IPS-11a (cell line): Measurements from ENCODE around the gene AFG3L2.

Experiments used
- H3K4me3 ChIP-seq: one replicate; pipeline ENCODE4 v1.5.1; 2013; ENCODE audit warnings: low read depth, low read length, control low read depth

AFG3L2 gene

GRCh38 chr18:12362473-12363174, 14.4 kb downstream of the AFG3L2 start:
- no peak overlapping the region for H3K4me3 ChIP-seq

DNA sequence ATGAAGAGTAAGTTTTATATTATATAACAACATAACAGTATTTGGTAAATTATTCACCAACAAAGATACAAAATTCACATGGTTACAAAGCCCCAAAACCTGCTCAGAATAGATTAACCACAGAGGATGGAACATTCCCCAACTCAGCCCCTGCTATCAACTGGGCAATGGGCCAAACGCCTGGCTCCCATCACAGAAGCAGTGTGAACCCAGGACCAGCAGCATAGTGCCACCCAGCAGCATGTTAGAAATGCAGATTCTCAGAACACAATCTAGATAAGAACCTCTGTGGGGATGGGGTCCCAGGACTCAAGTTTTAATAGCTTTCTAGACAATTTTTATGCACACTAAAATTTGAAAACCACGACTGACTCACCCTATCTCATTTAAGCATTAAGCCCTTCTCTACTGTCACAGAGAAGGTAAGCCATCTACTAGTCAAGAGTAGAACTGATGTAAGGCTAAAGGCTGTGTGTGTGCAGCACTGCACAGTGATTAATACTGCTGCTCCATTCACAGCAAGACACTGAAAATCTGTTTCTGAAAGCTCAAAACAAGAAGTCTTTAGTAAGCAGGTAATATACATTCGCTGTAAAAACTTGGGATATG, 15.2 kb downstream of the AFG3L2 start:
- no peak overlapping the region for H3K4me3 ChIP-seq

DNA sequence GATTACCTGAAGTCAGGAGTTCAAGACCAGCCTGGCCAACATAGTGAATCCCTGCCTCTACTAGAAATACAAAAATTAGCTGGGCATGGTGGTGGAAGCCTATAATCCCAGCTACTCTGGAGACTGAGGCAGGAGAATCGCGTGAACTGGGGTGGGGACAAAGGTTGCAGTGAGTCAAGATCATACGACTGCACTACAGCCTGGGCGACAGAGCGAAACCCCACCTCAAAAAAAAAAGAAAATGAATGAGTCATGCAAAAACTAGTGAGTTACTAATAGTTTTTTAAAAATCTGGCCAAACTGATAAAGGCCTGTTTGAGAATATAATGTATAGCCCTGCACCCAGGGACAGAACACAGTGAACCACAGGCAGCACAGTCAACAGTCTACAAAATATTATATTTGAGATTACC, 17.5 kb downstream of the AFG3L2 start:
- H3K4me3 ChIP-seq = no peak overlapping the region

- no peak overlapping the region for H3K4me3 ChIP-seq
Measured at GRCh38 chr18:12352188-12352587, 24.8 kb downstream of the AFG3L2 start.

- H3K4me3 ChIP-seq = no peak overlapping the region
Measured at GRCh38 chr18:12347895-12348294, 29.1 kb downstream of the AFG3L2 start.

- no peak overlapping the region for H3K4me3 ChIP-seq
Measured at GRCh38 chr18:12346240-12346565, 30.8 kb downstream of the AFG3L2 start.

- no peak overlapping the region for H3K4me3 ChIP-seq
Measured at GRCh38 chr18:12345491-12346239, 31.4 kb downstream of the AFG3L2 start.

DNA sequence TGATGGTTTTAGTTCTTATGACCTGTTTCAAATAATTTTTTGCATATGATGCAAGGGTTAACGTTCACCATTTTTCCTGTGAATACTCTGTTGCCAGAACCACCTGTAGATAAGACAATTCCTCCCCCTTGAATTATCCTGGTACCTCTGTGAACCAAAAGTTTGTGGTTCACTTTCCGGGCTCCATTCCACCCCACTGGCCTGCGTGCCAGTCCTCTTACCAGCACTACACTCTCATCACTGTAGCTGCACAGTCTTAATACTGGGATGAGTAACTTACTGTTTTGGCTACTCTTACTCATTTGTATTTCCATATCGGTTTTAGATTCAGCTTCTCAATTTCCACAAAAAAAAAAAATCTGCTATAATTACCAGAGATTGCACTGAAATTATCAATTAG, 34.4 kb downstream of the AFG3L2 start:
- H3K4me3 ChIP-seq = no peak overlapping the region

GRCh38 chr18:12340945-12341660, 35.9 kb downstream of the AFG3L2 start:
- H3K4me3 ChIP-seq = no peak overlapping the region

DNA sequence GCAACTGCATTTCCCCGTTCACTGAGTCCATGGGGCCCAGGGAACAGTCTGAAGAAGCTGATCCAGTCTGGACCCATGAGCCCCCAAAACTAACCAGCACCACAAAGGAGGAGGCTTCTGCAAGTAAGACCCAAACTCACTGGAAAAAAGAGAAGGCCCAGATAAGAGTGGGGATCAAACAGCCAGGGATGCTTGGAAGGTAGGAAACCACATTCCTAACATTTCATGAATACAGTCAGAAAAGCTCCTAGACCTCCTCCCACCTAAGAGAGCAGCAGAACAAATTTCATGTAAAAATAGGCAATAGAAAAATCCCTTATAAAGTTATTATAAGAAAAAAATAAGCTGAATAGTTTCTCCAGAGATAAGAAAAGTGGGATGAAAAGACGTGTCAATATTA, 38.6 kb downstream of the AFG3L2 start:
- no peak overlapping the region for H3K4me3 ChIP-seq

GRCh38 chr18:12336887-12337286, 40.1 kb downstream of the AFG3L2 start:
- H3K4me3 ChIP-seq = no peak overlapping the region

DNA sequence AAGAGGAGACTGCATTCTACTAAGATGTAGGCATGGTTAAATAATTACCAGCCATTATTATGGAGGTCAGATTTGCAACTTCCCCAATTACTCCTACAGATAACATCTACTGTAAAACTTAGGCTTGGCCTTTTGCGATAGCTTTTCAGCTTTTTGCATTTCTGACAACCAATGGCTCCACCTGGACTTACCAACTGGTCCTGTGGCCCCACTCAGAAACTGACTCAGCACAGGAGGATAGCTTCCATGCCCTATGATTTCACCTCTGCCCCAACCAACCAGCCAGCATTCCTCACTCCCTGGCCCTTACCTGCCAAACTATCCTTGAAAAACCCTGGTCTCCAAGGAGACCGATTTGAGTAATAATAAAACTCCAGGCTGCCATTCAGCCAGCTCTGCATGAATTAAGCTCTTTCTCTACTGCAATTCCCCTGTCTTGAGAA, 40.8 kb downstream of the AFG3L2 start:
- no peak overlapping the region for H3K4me3 ChIP-seq

DNA sequence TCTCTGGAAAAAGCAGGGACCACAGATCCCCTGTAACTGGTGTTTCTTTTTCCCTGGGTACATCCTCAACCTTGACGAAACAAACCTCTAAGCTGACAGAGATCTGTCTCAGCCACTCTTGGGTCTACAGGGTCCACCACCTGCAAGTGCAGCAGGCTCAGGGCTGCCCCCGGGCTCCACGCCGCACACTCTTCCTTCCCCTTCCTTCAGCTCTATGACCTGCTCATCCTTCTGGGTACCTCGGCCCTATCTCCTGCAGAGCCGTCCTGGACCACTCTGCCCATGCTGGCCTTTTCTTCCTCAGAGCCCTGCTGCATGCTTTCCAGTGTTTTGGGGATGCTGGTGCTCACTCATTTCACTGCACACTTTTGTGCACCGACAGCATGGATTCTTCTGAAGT, 41.5 kb downstream of the AFG3L2 start:
- H3K4me3 ChIP-seq = no peak overlapping the region

DNA sequence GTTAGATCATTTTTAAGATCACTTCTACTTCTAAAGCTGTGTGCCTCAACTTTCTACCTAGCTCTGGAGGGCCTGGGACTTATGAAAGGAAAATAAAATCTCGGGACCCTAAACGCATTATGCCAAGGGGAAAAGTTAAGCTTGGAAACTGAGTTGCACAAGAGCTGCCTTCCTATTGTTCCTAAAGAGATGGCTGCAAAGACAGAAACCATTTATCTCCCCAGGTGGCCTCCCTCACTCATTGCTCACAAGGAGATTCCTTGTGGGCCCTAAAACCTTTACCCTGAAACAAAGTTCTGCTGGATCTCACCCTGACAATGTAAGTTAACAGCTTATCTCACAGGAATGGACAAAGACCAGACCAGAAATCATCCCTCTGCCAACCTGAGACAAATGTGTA, 42.2 kb downstream of the AFG3L2 start:
- no peak overlapping the region for H3K4me3 ChIP-seq

DNA sequence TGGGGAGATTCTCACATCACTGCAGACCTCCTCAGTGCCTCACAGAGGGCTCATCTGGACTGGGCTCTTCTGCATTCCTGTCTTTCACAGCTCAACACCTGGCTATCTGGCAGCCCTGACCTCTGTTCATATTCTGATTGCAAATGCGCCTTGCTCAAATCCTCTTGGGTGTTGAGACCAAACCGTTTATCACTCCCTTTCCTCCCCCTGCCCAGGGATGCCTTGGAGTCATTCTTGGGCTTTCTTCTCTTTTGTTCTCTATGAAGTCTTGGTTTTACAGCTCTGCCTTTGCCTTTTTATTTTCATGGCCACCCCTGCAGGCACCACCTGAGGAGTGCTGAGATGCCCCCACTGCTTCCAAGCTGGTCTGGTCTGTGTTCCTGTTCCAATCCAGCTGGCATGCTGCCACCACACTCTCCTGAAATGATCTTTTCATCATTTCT, 42.6 kb downstream of the AFG3L2 start:
- H3K4me3 ChIP-seq = no peak overlapping the region

DNA sequence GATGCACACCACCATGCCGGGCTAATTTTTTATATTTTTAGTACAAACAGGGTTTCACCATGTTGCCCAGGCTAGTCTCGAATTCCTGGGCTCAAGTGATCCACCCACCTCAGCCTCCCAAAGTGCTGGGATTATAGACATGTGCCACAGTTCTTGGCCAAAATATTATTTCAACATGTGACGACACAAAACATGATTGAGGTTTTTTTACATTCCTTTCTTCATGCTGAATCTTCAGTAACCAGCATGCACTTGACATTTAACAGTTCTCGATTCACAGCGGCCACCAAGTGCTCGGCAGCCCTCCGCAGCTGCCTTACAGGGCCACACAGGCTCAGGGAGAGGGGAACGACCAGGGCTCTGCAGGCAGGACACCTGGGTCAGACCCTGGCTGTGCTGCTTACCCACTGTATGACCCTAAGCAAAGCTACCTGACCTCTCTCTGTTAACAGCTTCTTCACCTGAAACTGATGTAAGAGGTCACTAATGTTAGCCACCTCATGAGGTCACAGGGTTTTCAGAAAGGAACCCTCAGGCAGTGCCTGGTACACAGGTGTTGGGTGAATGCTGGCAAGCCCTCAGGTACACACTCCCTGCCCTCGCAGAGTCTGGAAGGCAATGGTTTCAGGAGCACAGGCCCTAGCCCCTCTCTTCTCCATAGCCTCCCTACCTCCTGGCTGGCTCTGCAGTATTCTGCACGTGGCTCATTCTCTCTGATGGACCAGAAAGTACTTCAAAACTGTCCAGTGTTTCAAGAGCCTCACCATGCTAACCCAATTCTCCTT, 43.3 kb downstream of the AFG3L2 start:
- H3K4me3 ChIP-seq = no peak overlapping the region

GRCh38 chr18:12330766-12331165, 46.3 kb downstream of the AFG3L2 start:
- H3K4me3 ChIP-seq = no peak overlapping the region

- no peak overlapping the region for H3K4me3 ChIP-seq
Measured at GRCh38 chr18:12329125-12329698, 47.8 kb downstream of the AFG3L2 start.

- no peak overlapping the region for H3K4me3 ChIP-seq
Measured at GRCh38 chr18:12328179-12328823, 48.7 kb downstream of the AFG3L2 start.
